ENCODE measurements around the gene BANP. TPM values are rescaled to one million over a fixed set of nuclear protein-coding genes. Genes with fewer than 3 reads are reported as not detected.
"Not testable (repeated sequence)": the region's sequence is repeated elsewhere in the genome, so short reads cannot be mapped to it uniquely, and the experiment has no call there.

BANP gene
- total RNA-seq, 2 donors from 2014 or later: 35.8 to 39.8 TPM

DNA sequence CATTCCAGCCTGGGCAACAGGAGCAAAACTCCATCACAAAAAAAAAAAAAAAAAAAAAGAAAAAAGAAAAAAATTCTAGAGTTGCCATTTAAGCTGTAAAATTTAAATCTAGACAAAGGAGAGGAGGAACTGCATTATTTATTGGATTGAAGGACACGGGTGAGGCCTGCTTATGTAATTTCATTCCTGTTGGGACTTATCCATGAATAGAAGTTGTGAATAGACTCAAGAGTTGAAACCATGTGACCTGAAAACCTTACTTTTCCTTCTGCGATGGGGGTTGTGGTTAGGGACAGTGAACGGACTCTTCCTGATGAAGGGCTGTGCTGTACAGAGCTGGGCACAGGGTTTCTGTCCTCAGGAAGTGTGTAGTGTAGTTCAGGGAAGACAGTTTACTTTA is 22.5 kb downstream of the BANP start:
- Mint-ChIP-seq H3K4me1 (ENCODE audit: low read depth) (peaks cover 57% of the 10 kb centered on the region), H3K9me3 (peaks cover 8 to 18% of the 10 kb centered on the region in 2 donors), H3K27me3 (ENCODE audit: low read depth) (no peaks in the 10 kb centered on the region), H3K4me3 (no peak overlapping the region), H3K36me3 (ENCODE audit: insufficient read depth in 2 of 2) (peaks cover 17 to 34% of the 10 kb centered on the region in 2 donors), H3K27ac (no peak overlapping the region)
- no peak for ATAC-seq (replicated peaks in 1 of 2)
- DNase-seq: no peak

DNA sequence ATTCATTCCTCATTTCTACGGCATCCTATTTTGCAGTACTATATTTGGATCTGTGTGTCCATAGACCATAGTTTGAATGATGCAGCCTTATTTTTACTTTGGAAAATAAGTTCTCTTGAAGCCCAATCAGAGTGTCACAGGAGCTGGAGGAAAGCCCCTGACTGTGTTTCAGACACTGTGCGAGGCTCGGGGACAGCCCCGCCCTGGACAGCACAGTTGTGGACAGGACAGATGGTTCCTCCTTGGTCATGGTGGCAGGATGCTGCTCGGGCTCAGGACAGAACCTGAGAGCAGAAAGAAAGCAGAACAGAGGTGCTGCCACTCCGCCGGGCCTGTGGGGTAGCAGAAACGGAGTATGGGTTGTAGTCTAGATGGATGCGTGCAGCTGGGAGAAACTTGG is 22.9 kb downstream of the BANP start:
- Mint-ChIP-seq H3K4me1 (ENCODE audit: low read depth) (peaks cover 58% of the 10 kb centered on the region), H3K27me3 (ENCODE audit: low read depth) (no peaks in the 10 kb centered on the region), H3K36me3 (ENCODE audit: insufficient read depth in 2 of 2) (peaks cover 17 to 34% of the 10 kb centered on the region in 2 donors), H3K4me3 (no peak overlapping the region), H3K27ac (no peak overlapping the region), H3K9me3 (peaks cover 8 to 18% of the 10 kb centered on the region in 2 donors)
- ATAC-seq (replicated peaks in 1 of 2): no peak
- no peak for DNase-seq

DNA sequence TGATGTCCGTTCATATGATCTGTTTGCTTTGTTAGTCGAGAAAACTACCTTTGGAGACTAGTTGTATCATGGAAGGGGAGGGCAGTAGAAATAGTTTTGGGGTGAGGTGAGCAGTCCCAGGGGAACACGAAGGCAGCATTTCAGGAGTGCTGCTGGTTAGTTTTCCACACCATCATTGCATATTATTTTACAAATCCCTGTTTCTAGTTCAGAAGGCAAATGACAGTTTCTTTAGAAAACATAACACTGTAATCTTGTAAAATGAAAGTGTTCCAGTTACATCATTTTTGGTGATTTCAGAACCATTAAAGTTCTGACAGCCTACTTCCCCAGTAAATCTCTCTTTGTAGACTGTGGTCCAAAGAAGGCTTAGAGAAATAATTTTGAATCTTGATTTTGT is 25.4 kb downstream of the BANP start:
- Mint-ChIP-seq H3K36me3 (ENCODE audit: insufficient read depth in 2 of 2) (peaks cover 11 to 24% of the 10 kb centered on the region in 2 donors), H3K9me3 (peaks cover 2 to 11% of the 10 kb centered on the region in 2 donors), H3K4me1 (ENCODE audit: low read depth) (peaks cover 60% of the 10 kb centered on the region), H3K4me3 (peak overlapping the region; percentile 4 to 33), H3K27ac (peak overlapping the region; percentile 47), H3K27me3 (ENCODE audit: low read depth) (no peaks in the 10 kb centered on the region)
- ATAC-seq (replicated peaks in 1 of 2) (no peak), DNase-seq (no peak)

DNA sequence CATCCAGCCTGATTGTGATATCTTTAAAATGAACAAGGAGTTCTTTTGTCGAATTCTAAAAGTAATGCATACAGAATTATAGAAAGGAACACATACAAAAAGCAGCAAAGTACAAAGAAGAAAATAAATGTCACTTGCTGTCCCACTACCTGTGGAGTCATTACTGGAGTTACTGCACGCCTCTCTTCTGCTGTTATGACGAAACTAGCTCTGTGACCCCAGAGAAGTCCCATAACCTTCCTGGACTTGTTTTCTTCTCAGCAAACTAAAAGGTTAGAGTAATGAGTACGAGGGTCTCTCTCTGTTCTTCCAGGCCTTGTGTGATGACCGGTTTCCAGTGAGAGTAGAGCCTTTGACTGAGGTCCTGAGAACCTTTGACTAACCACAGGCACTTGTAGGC is 26.9 kb downstream of the BANP start:
- peaks cover 8 to 15% of the 10 kb centered on the region in 2 donors for H3K36me3 Mint-ChIP-seq (ENCODE audit: insufficient read depth in 2 of 2)
- peak; percentile 36 to 68 for ATAC-seq (replicated peaks in 1 of 2)
- H3K4me3 Mint-ChIP-seq: peak overlapping the region in 1 of 2 donors; percentile 48
- peaks cover 69% of the 10 kb centered on the region for H3K4me1 Mint-ChIP-seq (ENCODE audit: low read depth)
- H3K9me3 Mint-ChIP-seq: peaks cover 0 to under 1% of the 10 kb centered on the region in 2 donors
- H3K27me3 Mint-ChIP-seq (ENCODE audit: low read depth): no peaks in the 10 kb centered on the region
- peak overlapping the region; percentile 51 for H3K27ac Mint-ChIP-seq
- peak; percentile 22 to 29 for DNase-seq

DNA sequence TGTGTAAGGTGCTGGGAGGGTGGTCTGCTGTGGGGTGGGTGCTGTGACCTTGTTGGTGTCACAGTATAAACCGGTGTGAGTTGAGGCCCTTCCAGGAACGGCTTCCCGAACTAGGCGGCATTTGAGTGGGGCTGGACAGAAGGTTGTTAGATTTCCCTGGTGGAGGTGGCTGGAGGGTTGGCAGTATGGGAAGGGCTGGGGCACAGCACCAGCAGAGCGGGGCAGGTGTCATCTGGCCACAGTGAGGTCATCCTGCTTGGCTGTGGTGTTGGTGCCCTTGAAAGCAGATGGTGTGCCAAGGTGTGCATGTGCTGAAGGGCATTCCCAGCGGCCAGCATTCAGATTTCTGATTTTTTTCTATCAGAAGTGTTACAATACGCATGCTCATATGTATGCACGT is 28.1 kb downstream of the BANP start:
- Mint-ChIP-seq H3K9me3 (no peaks in the 10 kb centered on the region), H3K4me3 (no peak overlapping the region), H3K27ac (peak overlapping the region; percentile 88), H3K27me3 (ENCODE audit: low read depth) (no peaks in the 10 kb centered on the region), H3K4me1 (ENCODE audit: low read depth) (peaks cover 75% of the 10 kb centered on the region), H3K36me3 (ENCODE audit: insufficient read depth in 2 of 2) (peaks cover 8 to 16% of the 10 kb centered on the region in 2 donors)
- DNase-seq (no peak), ATAC-seq (replicated peaks in 1 of 2) (no peak)

DNA sequence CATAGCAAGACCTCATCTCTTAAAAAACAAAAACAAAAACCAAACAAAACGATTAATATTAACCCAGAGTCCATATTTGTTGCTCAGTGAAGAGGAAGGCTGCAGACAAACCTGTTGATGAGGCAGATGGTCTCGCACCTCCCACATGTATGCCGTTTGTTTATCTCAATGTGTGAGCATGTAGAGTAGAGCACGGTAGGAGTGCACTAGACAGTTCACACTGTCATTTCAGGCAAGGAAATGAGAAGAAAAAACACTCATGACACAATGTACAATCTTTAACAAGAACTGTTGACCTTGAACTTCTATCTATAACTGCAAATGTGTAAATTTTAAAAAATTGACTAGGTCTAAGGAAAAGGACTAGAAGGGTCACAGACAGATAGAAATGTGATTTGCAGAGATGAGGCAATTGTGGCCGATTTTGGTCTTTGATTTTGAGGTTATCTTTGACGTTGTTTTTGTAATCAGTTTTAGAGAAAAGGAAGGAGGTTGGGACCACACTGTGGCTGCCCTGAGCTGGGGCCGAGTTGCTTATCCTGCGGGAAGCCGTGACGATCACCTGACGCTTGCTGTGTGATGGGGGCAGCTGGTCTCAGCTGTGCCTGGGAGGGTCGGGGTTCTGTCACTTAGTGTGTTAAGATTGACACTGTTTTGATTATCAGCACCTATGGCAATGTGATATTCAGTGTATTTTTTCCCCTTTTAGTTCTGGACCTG is 28.8 kb downstream of the BANP start:
- peak in 1 of 2 donors; percentile 36 for ATAC-seq (replicated peaks in 1 of 2)
- H3K4me1 Mint-ChIP-seq (ENCODE audit: low read depth): peaks cover 81% of the 10 kb centered on the region

DNA sequence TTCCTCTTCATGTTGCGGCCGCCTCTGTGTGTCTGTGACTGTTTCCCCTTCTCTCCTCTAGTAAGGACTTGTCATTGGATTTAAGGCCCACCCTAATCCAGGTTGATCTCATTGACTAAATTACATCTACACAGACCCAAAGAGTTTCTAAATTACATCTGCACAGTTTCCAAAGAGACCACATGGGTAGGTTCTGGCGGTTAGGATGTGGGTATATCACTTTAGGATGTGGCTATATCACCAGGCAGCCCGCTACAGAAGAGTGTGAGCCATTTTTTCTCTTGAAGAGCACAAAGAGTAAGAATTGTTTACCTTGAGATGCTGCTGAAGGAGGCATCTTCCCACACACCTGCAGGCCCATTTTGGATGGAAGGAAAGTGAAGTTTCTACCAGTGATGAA is 30.1 kb downstream of the BANP start:
- H3K9me3 Mint-ChIP-seq; H3K27me3 Mint-ChIP-seq (ENCODE audit: low read depth): not testable (repeated sequence)
- Mint-ChIP-seq H3K36me3 (ENCODE audit: insufficient read depth in 2 of 2) (peaks cover 12 to 19% of the 10 kb centered on the region in 2 donors), H3K4me3 (peak overlapping the region; percentile 33 to 40), H3K4me1 (ENCODE audit: low read depth) (peaks cover 92% of the 10 kb centered on the region), H3K27ac (peak overlapping the region; percentile 75)
- DNase-seq (peak; percentile 53 to 56), ATAC-seq (replicated peaks in 1 of 2) (peak; percentile 68 to 76)

More for the DNA sequence above, 28.8 kb downstream of the BANP start:
- Mint-ChIP-seq H3K27ac (peak overlapping the region; percentile 88), H3K4me3 (peak overlapping the region; percentile 25 to 81), H3K36me3 (ENCODE audit: insufficient read depth in 2 of 2) (peaks cover 11 to 19% of the 10 kb centered on the region in 2 donors)
- not testable (repeated sequence) for DNase-seq; H3K27me3 Mint-ChIP-seq (ENCODE audit: low read depth); H3K9me3 Mint-ChIP-seq

DNA sequence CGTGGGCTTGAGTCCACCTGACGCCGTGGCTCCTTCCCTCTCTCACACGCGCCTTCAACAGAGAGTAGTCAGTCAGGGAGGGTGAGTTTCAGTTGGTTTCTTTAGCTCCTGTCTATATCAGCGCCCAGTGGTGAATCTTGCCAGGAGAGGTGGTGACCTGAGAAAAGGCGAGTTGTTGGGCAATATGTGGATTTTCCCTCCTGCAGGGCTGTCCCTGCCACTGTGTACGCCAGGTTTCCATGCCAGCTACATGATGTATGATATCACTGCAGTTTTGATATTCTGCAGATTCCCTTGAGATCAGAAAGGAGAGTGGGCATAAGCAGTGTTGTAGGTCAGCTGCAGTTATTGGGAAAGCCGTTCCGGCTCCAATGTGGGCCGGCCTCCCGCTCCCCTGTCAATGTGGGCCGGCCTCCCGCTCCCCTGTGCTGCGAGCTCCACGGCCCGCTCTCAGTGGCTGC is 31.4 kb downstream of the BANP start:
- Mint-ChIP-seq H3K4me3 (peak overlapping the region; percentile 10 to 20), H3K27ac (no peak overlapping the region), H3K9me3 (no peaks in the 10 kb centered on the region), H3K36me3 (ENCODE audit: insufficient read depth in 2 of 2) (peaks cover 13 to 16% of the 10 kb centered on the region in 2 donors), H3K4me1 (ENCODE audit: low read depth) (peaks cover 87% of the 10 kb centered on the region), H3K27me3 (ENCODE audit: low read depth) (no peaks in the 10 kb centered on the region)
- no peak for DNase-seq
- no peak for ATAC-seq (replicated peaks in 1 of 2)

DNA sequence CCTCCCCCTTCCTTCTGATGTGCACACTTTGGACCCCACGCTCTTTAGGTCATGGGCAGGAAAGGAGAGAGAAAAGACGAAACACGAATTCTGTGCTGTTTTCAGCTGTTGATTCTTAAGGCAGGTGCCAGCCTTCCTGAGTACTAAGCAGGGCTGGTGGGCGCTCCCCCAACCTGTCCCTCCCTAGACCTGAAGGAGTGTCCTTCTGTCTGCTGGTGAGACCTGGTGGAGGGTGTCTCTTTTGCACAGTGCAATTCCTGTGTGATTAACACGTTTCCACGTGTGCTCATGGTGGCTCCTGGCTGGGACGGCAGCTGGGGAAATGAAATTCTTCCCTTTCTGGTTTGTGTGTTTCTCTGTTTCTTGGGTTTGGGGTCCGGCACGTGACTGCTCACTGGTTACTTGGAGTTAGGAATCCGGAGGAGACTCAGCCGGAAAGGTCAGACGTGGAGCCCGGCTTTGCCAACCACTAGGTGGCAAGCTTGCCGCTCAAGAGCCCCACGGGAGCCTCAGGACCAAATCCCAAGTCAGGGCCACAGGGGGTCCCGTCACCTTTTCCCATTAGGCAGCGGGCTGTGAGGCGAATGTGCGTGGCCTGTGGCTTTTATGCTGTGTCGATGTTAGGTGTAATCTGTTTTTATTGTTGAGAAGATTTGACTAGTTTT is 32.0 kb downstream of the BANP start:
- peak; percentile 0 to 1 for ATAC-seq (replicated peaks in 1 of 2)
- H3K36me3 Mint-ChIP-seq (ENCODE audit: insufficient read depth in 2 of 2): peaks cover 13 to 15% of the 10 kb centered on the region in 2 donors
- H3K4me1 Mint-ChIP-seq (ENCODE audit: low read depth): peaks cover 82% of the 10 kb centered on the region

DNA sequence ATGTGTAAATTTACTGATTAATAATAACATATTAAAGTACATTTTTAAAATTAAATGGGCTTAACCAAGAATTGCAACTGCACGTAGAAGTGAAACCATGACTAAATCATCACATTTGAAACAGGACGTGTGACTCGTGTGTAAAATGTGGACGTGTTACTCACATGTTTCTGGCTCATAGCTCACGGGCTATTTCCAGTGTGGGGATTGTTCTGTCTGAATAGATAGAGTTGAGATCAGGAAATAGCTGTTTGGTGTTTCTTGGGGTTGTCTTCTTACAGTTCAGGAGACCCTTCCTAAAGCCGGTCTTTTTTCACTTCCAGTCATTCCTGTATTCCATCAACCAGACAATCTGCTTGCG is 32.5 kb downstream of the BANP start:
- not testable (repeated sequence) for H3K27me3 Mint-ChIP-seq (ENCODE audit: low read depth); H3K9me3 Mint-ChIP-seq
- ATAC-seq (replicated peaks in 1 of 2) (peak; percentile 70 to 74), DNase-seq (peak; percentile 54 to 61)
- H3K36me3 Mint-ChIP-seq (ENCODE audit: insufficient read depth in 2 of 2): peaks cover 11 to 13% of the 10 kb centered on the region in 2 donors
- peak overlapping the region; percentile 70 for H3K27ac Mint-ChIP-seq
- peak overlapping the region in 1 of 2 donors; percentile 59 for H3K4me3 Mint-ChIP-seq
- peaks cover 77% of the 10 kb centered on the region for H3K4me1 Mint-ChIP-seq (ENCODE audit: low read depth)

More for the DNA sequence above, 32.0 kb downstream of the BANP start:
- H3K27ac Mint-ChIP-seq; DNase-seq; H3K9me3 Mint-ChIP-seq; H3K27me3 Mint-ChIP-seq (ENCODE audit: low read depth): not testable (repeated sequence)
- peak overlapping the region; percentile 10 to 27 for H3K4me3 Mint-ChIP-seq

DNA sequence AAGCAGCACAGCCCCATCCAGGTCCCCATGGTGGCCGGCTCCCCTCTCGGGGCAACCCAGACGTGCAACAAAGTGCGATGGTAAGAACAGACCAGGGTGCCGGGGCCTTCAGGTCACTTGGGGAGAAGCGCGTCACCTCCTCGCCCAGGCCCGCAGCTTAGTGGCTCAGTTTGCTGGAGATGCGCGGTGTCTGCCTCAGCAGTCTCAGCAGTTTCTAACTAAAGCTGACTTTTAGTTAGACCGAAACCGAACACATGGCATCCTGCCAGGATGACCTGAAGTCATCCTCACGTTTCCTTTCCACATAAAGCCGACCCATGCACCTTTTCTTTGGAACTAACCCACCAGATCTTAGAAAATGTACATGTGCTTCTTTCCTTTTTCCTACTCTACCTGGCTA is 32.9 kb downstream of the BANP start:
- peaks cover 11 to 13% of the 10 kb centered on the region in 2 donors for H3K36me3 Mint-ChIP-seq (ENCODE audit: insufficient read depth in 2 of 2)

DNA sequence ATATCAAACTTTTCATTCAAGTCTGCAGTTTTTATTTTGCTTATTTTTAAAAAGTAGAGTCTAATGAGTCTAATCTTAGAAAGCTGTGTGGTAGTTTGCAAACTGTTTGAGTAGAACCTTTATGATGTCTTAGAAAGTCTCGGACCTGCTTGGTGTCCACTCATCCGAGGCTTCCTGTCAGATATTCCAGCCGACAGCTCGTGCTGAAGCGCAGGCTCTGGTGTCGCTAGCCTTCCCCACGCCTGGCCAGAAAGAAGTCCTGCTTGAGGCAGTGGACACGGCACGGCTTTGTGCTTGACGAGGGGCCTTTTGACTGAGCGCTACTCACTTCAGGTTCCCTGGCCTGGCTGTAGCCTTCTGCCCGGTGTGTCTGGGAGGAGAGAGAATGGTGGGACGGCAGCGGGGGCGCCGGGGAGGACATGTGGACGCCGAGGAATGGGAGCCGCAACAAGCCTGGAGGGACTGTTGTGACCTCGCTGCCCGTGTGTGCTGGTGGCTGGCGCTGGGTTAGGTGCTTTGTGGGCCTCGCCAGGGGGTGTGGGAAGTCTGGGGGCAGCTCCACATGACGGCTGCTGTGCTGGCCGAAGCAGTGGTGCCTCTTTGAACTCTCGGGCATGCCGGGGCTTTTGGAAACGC is 33.5 kb downstream of the BANP start:
- ATAC-seq (replicated peaks in 1 of 2) (no peak), DNase-seq (no peak)
- Mint-ChIP-seq H3K36me3 (ENCODE audit: insufficient read depth in 2 of 2) (peaks cover 13% of the 10 kb centered on the region in 2 donors), H3K4me3 (peak overlapping the region; percentile 57 to 59), H3K4me1 (ENCODE audit: low read depth) (peaks cover 66% of the 10 kb centered on the region), H3K27me3 (ENCODE audit: low read depth) (no peaks in the 10 kb centered on the region), H3K9me3 (no peaks in the 10 kb centered on the region), H3K27ac (peak overlapping the region; percentile 70)

More for the DNA sequence above, 32.9 kb downstream of the BANP start:
- peaks cover 72% of the 10 kb centered on the region for H3K4me1 Mint-ChIP-seq (ENCODE audit: low read depth)
- H3K9me3 Mint-ChIP-seq; H3K27me3 Mint-ChIP-seq (ENCODE audit: low read depth); DNase-seq; ATAC-seq (replicated peaks in 1 of 2): not testable (repeated sequence)
- peak overlapping the region; percentile 57 to 59 for H3K4me3 Mint-ChIP-seq
- peak overlapping the region; percentile 70 for H3K27ac Mint-ChIP-seq

DNA sequence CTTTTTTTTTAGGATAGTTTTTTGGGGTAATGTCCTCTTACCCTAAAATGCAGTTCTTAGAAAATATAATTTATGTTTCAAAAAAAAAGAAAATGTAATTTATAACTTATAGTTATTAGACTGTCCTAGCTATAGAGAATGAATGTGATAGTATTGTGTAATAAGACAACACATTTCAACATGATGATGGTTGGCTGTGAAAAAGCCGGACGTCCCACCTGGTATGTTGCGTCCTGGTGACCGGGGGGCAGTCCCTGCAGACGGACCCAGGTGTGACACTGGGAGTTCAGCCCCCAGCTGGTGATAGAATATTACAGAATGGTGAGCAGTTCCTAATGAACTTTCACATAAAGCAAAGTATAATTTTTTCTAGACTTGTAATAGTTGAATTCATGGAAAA is 34.3 kb downstream of the BANP start:
- H3K27ac Mint-ChIP-seq: peak overlapping the region; percentile 93
- peaks cover 12 to 13% of the 10 kb centered on the region in 2 donors for H3K36me3 Mint-ChIP-seq (ENCODE audit: insufficient read depth in 2 of 2)
- peaks cover 59% of the 10 kb centered on the region for H3K4me1 Mint-ChIP-seq (ENCODE audit: low read depth)
- H3K27me3 Mint-ChIP-seq (ENCODE audit: low read depth); DNase-seq; H3K9me3 Mint-ChIP-seq; ATAC-seq (replicated peaks in 1 of 2): not testable (repeated sequence)
- H3K4me3 Mint-ChIP-seq: peak overlapping the region; percentile 69 to 83
